ENCODE measurements around the gene ITPK1. TPM values are rescaled to one million over a fixed set of nuclear protein-coding genes. Genes with fewer than 3 reads are reported as not detected.

The ITPK1 gene
- total and polyA plus RNA-seq, 2 experiments from 2014 or later, result 33.0 to 42.9 TPM

DNA sequence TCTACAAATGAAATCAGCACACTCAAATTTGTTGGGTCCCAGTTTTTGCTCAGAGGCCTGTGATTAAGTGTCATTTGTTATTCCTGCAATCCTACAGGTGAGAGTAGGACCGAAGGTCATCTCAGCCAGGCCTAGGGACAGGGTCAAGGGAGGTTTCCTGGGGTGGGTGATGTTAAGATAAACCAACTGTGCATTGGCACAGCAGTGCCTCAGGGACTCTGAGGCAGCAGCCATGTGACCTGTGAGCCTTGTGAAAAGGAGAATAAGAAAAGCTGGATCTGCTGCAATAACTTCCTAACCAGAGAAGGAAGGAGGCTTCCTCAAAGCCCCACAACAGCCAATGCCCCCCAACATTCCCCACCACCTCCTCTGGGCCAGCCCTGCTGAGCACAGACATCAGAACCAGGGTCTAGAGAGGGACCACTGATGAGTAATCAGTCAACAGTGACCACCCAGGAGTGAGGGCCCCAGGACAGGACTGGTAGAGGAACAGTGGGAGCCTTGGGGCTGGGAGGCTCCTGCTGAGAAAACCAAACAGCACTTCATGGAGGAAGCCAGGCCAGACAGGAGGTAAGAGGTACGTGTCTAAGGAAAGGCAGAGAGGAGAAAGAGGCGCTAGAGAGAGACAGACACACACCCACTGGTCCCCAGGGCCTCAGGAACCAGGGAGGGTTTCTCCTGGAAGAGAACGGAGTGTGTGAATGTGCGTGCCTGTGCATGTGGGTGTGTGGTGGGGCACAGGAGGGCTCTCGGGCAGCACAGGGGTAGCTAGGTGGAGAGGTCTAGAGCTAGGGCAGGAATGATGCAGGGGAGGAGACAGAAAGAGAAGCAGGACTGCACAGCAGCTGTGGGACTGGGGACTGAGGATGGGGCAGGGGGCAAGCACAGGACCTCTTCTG, 82.4 kb downstream of the ITPK1 start:
- DNase-seq (ENCODE audit: low read depth in 1 of 2, low spot score in 1 of 2), result no peak
- Histone ChIP-seq H3K27me3 (no peaks in the 10 kb centered on the region), H3K4me3 (no peak overlapping the region), H3K27ac (no peak overlapping the region), H3K4me1 (ENCODE audit: low read depth) (peaks cover 40% of the 10 kb centered on the region), H3K36me3 (no peaks in the 10 kb centered on the region), H3K9me3 (ENCODE audit: low read depth) (no peaks in the 10 kb centered on the region)
- TF ChIP-seq, protein P1, sequence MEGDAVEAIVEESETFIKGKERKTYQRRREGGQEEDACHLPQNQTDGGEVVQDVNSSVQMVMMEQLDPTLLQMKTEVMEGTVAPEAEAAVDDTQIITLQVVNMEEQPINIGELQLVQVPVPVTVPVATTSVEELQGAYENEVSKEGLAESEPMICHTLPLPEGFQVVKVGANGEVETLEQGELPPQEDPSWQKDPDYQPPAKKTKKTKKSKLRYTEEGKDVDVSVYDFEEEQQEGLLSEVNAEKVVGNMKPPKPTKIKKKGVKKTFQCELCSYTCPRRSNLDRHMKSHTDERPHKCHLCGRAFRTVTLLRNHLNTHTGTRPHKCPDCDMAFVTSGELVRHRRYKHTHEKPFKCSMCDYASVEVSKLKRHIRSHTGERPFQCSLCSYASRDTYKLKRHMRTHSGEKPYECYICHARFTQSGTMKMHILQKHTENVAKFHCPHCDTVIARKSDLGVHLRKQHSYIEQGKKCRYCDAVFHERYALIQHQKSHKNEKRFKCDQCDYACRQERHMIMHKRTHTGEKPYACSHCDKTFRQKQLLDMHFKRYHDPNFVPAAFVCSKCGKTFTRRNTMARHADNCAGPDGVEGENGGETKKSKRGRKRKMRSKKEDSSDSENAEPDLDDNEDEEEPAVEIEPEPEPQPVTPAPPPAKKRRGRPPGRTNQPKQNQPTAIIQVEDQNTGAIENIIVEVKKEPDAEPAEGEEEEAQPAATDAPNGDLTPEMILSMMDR (IDR thresholded peaks at IDR 0.05; ENCODE audit: low read depth, low read length), result no peak

DNA sequence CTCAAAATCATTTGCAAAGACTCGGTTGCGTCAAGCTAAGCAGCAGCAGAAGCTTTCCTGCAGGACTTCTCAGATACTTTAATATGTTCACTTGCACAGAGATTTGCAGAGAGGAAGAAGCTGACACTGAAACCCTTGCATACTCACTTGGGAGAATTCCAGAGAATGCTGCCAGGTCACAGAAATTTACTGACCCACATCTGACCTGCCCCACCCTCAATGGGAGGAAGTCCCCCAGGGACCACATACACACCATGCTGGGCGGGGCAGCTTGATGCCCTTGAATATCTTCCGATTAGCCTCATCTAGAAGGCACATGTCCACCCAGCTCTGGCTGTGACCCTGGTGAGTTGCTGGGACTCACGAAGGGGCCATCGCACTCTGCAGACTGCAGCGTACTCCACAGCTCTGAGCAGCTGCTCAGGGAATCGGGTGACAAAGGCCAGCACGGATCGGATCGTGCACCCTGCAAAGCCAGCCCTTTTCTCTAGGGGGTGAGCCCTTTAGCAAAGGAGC, 83.2 kb downstream of the ITPK1 start:
- Histone ChIP-seq H3K27ac (no peak overlapping the region), H3K36me3 (no peaks in the 10 kb centered on the region), H3K27me3 (no peaks in the 10 kb centered on the region), H3K9me3 (ENCODE audit: low read depth) (no peaks in the 10 kb centered on the region), H3K4me1 (ENCODE audit: low read depth) (peaks cover 40% of the 10 kb centered on the region), H3K4me3 (no peak overlapping the region)
- TF ChIP-seq, protein P1 (IDR thresholded peaks at IDR 0.05; ENCODE audit: low read depth, low read length), result no peak
- DNase-seq (ENCODE audit: low read depth in 1 of 2, low spot score in 1 of 2), result no peak

DNA sequence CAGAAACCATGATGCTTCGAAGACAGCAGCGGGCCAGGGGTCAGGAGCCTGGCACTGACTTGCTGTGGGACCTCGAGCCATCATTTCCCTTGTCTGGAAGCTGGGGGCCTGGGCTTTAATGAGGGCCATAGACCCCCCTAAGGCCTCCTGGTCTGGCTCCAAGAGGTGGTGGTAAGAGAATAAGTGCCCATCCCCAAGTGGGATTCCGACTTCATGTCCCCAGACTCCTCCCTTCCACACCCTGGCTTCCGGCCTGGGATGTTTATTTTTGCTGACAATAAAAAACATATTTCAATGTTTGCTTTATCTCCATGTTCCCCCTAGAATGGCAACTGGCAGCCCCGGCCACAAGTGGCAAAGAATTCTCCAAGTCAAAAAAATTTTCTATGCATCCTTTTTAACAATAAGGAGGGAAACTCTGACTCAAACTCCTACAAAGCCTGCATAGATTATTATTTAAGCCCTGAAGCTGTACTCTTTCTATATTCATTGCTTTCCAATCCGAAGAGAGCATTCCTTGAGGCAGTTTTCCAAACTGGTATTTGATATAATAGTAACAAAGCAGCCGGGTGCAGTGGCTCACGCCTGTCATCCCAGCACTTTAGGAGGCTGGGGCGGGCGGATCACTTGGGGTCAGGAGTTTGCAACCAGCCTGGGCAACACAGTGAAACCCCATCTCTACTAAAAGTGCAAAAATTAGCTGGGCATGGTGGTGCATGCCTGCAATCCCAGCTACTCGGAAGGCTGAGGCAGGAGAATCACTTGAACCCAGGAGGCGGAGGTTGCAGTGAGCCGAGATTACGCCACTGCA, 84.0 kb downstream of the ITPK1 start:
- H3K4me3 ChIP-seq, result no peak overlapping the region
- TF ChIP-seq, protein P1 (IDR thresholded peaks at IDR 0.05; ENCODE audit: low read depth, low read length), result no peak
- H3K9me3 ChIP-seq (ENCODE audit: low read depth), result no peaks in the 10 kb centered on the region
- no peaks in the 10 kb centered on the region for H3K27me3 ChIP-seq
- H3K4me1 ChIP-seq (ENCODE audit: low read depth), result peaks cover 33% of the 10 kb centered on the region
- no peak for DNase-seq (ENCODE audit: low read depth in 1 of 2, low spot score in 1 of 2)
- H3K36me3 ChIP-seq, result no peaks in the 10 kb centered on the region
- H3K27ac ChIP-seq, result no peak overlapping the region

DNA sequence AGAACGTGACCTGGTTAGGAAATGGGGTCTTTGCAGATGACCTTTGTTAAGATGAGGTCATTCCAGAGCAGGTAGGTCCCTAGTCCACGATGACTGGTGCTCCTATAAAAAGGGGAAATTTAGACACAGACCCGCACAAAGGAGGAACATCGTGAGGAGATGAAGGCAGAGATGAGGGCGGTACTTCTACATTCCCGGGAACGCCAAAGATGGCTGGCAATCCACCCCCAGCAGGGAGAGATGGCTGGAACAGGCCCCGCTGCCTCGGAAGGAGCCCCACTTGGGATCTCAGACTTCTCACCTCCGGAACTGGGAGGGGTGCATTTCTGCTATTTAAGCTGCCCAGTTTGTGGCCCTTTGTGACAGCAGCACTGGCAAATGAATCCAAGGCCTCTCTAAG, 85.0 kb downstream of the ITPK1 start:
- Histone ChIP-seq H3K36me3 (no peaks in the 10 kb centered on the region), H3K4me3 (no peak overlapping the region), H3K27ac (no peak overlapping the region), H3K9me3 (ENCODE audit: low read depth) (no peaks in the 10 kb centered on the region), H3K27me3 (no peaks in the 10 kb centered on the region), H3K4me1 (ENCODE audit: low read depth) (peaks cover 23% of the 10 kb centered on the region)
- TF ChIP-seq, protein P1 (IDR thresholded peaks at IDR 0.05; ENCODE audit: low read depth, low read length), result no peak
- no peak for DNase-seq (ENCODE audit: low read depth in 1 of 2, low spot score in 1 of 2)

DNA sequence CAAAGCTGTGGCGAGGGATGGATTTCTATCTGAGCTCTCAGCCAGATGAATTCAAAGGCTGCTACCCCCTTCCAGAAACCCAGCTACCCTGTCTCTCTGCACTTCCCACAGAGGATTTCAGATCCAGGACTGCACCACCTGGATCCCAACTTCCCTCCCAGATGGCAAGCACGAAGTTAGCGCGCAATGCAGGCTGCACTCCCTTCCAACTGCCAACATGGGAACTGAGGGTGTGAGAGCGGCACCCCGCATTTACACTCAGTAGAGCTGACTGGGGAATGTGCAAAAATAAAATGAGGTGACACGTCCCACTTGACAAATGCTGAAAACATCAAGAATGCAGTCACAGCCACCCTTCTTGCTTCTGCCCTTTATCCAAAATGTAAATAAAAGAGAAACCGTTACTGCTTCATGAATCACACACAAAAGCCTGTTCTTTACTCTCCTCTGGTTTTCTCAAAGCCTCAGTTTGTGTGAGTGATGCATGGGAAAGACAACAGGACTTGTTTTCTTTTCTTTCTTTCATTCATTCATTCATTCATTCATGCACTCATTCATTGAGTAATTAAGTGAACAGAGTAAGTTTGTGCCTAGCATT, 85.7 kb downstream of the ITPK1 start:
- no peak overlapping the region for H3K27ac ChIP-seq
- no peaks in the 10 kb centered on the region for H3K9me3 ChIP-seq (ENCODE audit: low read depth)
- DNase-seq (ENCODE audit: low read depth in 1 of 2, low spot score in 1 of 2), result no peak
- TF ChIP-seq, protein P1 (IDR thresholded peaks at IDR 0.05; ENCODE audit: low read depth, low read length), result no peak
- peaks cover 17% of the 10 kb centered on the region for H3K4me1 ChIP-seq (ENCODE audit: low read depth)
- no peak overlapping the region for H3K4me3 ChIP-seq
- H3K27me3 ChIP-seq, result no peaks in the 10 kb centered on the region
- no peaks in the 10 kb centered on the region for H3K36me3 ChIP-seq
